Measurements from ENCODE around the gene BTBD7. TPM values are rescaled to one million over a fixed set of nuclear protein-coding genes. Genes with fewer than 3 reads are reported as not detected.

Gene BTBD7
- total RNA-seq, 2 donors from 2014 or later, result 11.0 to 12.5 TPM

- Mint-ChIP-seq H3K27ac (peak overlapping the region; percentile 48), H3K27me3 (ENCODE audit: low read depth) (no peaks in the 10 kb centered on the region), H3K4me1 (ENCODE audit: low read depth) (peaks cover 34% of the 10 kb centered on the region), H3K4me3 (no peak overlapping the region), H3K9me3 (no peaks in the 10 kb centered on the region), H3K36me3 (ENCODE audit: insufficient read depth in 2 of 2) (peaks cover 2 to 4% of the 10 kb centered on the region in 2 donors)
- no peak for ATAC-seq (replicated peaks in 1 of 2)
- no peak for DNase-seq
These were observed 12.3 kb downstream of the BTBD7 start for GRCh38 chr14:93320489-93320888.

- Mint-ChIP-seq H3K27ac (peak overlapping the region; percentile 61), H3K27me3 (ENCODE audit: low read depth) (no peaks in the 10 kb centered on the region), H3K4me1 (ENCODE audit: low read depth) (peaks cover 31% of the 10 kb centered on the region), H3K9me3 (no peaks in the 10 kb centered on the region), H3K36me3 (ENCODE audit: insufficient read depth in 2 of 2) (peaks cover 2 to 4% of the 10 kb centered on the region in 2 donors), H3K4me3 (peak overlapping the region in 1 of 2 donors; percentile 5)
- DNase-seq (no peak), ATAC-seq (replicated peaks in 1 of 2) (no peak)
These were observed 12.9 kb downstream of the BTBD7 start for GRCh38 chr14:93319958-93320357.

- no peak for DNase-seq
- H3K4me3 Mint-ChIP-seq, result peak overlapping the region in 1 of 2 donors; percentile 5
- peaks cover 1 to 2% of the 10 kb centered on the region in 2 donors for H3K36me3 Mint-ChIP-seq (ENCODE audit: insufficient read depth in 2 of 2)
- H3K27ac Mint-ChIP-seq, result peak overlapping the region; percentile 61
- no peak for ATAC-seq (replicated peaks in 1 of 2)
- H3K9me3 Mint-ChIP-seq, result no peaks in the 10 kb centered on the region
- H3K4me1 Mint-ChIP-seq (ENCODE audit: low read depth), result peaks cover 26% of the 10 kb centered on the region
- no peaks in the 10 kb centered on the region for H3K27me3 Mint-ChIP-seq (ENCODE audit: low read depth)
These were observed 13.3 kb downstream of the BTBD7 start for GRCh38 chr14:93319494-93319893.

- Mint-ChIP-seq H3K27me3 (ENCODE audit: low read depth) (no peaks in the 10 kb centered on the region), H3K4me1 (ENCODE audit: low read depth) (peaks cover 25% of the 10 kb centered on the region), H3K36me3 (ENCODE audit: insufficient read depth in 2 of 2) (peaks cover 1 to 2% of the 10 kb centered on the region in 2 donors), H3K9me3 (no peaks in the 10 kb centered on the region), H3K27ac (peak overlapping the region; percentile 61), H3K4me3 (peak overlapping the region in 1 of 2 donors; percentile 31)
- no peak for ATAC-seq (replicated peaks in 1 of 2)
- DNase-seq, result no peak
These were observed 13.9 kb downstream of the BTBD7 start for GRCh38 chr14:93318927-93319326.

GRCh38 chr14:93317875-93318807 is 14.7 kb downstream of the BTBD7 start:
- DNase-seq (no peak), ATAC-seq (replicated peaks in 1 of 2) (no peak)
- H3K27ac Mint-ChIP-seq, result no peak overlapping the region
- H3K4me3 Mint-ChIP-seq, result no peak overlapping the region
- H3K4me1 Mint-ChIP-seq (ENCODE audit: low read depth), result peaks cover 25% of the 10 kb centered on the region
- peaks cover 0 to 1% of the 10 kb centered on the region in 2 donors for H3K36me3 Mint-ChIP-seq (ENCODE audit: insufficient read depth in 2 of 2)
- H3K27me3 Mint-ChIP-seq (ENCODE audit: low read depth), result no peaks in the 10 kb centered on the region
- no peaks in the 10 kb centered on the region for H3K9me3 Mint-ChIP-seq

GRCh38 chr14:93317210-93317874 is 15.5 kb downstream of the BTBD7 start:
- ATAC-seq (replicated peaks in 1 of 2) (no peak), DNase-seq (no peak)
- Mint-ChIP-seq H3K27ac (no peak overlapping the region), H3K4me1 (ENCODE audit: low read depth) (peaks cover 32% of the 10 kb centered on the region), H3K9me3 (no peaks in the 10 kb centered on the region), H3K27me3 (ENCODE audit: low read depth) (no peaks in the 10 kb centered on the region), H3K36me3 (ENCODE audit: insufficient read depth in 2 of 2) (peaks cover 0 to 1% of the 10 kb centered on the region in 2 donors), H3K4me3 (no peak overlapping the region)

GRCh38 chr14:93316716-93317115 is 16.1 kb downstream of the BTBD7 start:
- H3K36me3 Mint-ChIP-seq (ENCODE audit: insufficient read depth in 2 of 2), result peaks cover 0 to 1% of the 10 kb centered on the region in 2 donors
- ATAC-seq (replicated peaks in 1 of 2), result no peak

GRCh38 chr14:93315575-93315974 is 17.3 kb downstream of the BTBD7 start:
- Mint-ChIP-seq H3K4me3 (no peak overlapping the region), H3K9me3 (no peaks in the 10 kb centered on the region), H3K36me3 (ENCODE audit: insufficient read depth in 2 of 2) (peaks cover 0 to 1% of the 10 kb centered on the region in 2 donors), H3K27me3 (ENCODE audit: low read depth) (no peaks in the 10 kb centered on the region), H3K27ac (no peak overlapping the region), H3K4me1 (ENCODE audit: low read depth) (peaks cover 36% of the 10 kb centered on the region)
- DNase-seq, result no peak
- ATAC-seq (replicated peaks in 1 of 2), result no peak

More at GRCh38 chr14:93316716-93317115, 16.1 kb downstream of the BTBD7 start:
- H3K4me1 Mint-ChIP-seq (ENCODE audit: low read depth), result peaks cover 37% of the 10 kb centered on the region
- H3K27me3 Mint-ChIP-seq (ENCODE audit: low read depth), result no peaks in the 10 kb centered on the region
- no peak for DNase-seq
- no peak overlapping the region for H3K4me3 Mint-ChIP-seq
- H3K9me3 Mint-ChIP-seq, result no peaks in the 10 kb centered on the region
- H3K27ac Mint-ChIP-seq, result no peak overlapping the region

GRCh38 chr14:93311082-93311481 is 21.8 kb downstream of the BTBD7 start:
- no peaks in the 10 kb centered on the region for H3K36me3 Mint-ChIP-seq (ENCODE audit: insufficient read depth in 2 of 2)
- no peak overlapping the region for H3K4me3 Mint-ChIP-seq
- H3K27me3 Mint-ChIP-seq (ENCODE audit: low read depth), result no peaks in the 10 kb centered on the region
- H3K4me1 Mint-ChIP-seq (ENCODE audit: low read depth), result peaks cover 36% of the 10 kb centered on the region
- DNase-seq (no peak), ATAC-seq (replicated peaks in 1 of 2) (no peak)
- H3K27ac Mint-ChIP-seq, result no peak overlapping the region
- no peaks in the 10 kb centered on the region for H3K9me3 Mint-ChIP-seq

GRCh38 chr14:93309427-93309966 is 23.3 kb downstream of the BTBD7 start:
- H3K27me3 Mint-ChIP-seq (ENCODE audit: low read depth), result no peaks in the 10 kb centered on the region
- H3K4me3 Mint-ChIP-seq, result no peak overlapping the region
- H3K4me1 Mint-ChIP-seq (ENCODE audit: low read depth), result peaks cover 36% of the 10 kb centered on the region
- no peaks in the 10 kb centered on the region for H3K36me3 Mint-ChIP-seq (ENCODE audit: insufficient read depth in 2 of 2)
- ATAC-seq (replicated peaks in 1 of 2), result no peak
- H3K9me3 Mint-ChIP-seq, result no peaks in the 10 kb centered on the region
- DNase-seq, result no peak
- no peak overlapping the region for H3K27ac Mint-ChIP-seq

GRCh38 chr14:93308686-93309345 is 24.0 kb downstream of the BTBD7 start:
- no peaks in the 10 kb centered on the region for H3K36me3 Mint-ChIP-seq (ENCODE audit: insufficient read depth in 2 of 2)
- no peak overlapping the region for H3K4me3 Mint-ChIP-seq
- H3K27ac Mint-ChIP-seq, result peak overlapping the region; percentile 68
- no peak for DNase-seq
- no peaks in the 10 kb centered on the region for H3K27me3 Mint-ChIP-seq (ENCODE audit: low read depth)
- no peak for ATAC-seq (replicated peaks in 1 of 2)
- peaks cover 36% of the 10 kb centered on the region for H3K4me1 Mint-ChIP-seq (ENCODE audit: low read depth)
- H3K9me3 Mint-ChIP-seq, result no peaks in the 10 kb centered on the region

- H3K4me1 Mint-ChIP-seq (ENCODE audit: low read depth), result peaks cover 24% of the 10 kb centered on the region
- DNase-seq (no peak), ATAC-seq (replicated peaks in 1 of 2) (no peak)
- no peak overlapping the region for H3K27ac Mint-ChIP-seq
- H3K4me3 Mint-ChIP-seq, result no peak overlapping the region
- no peaks in the 10 kb centered on the region for H3K9me3 Mint-ChIP-seq
- H3K36me3 Mint-ChIP-seq (ENCODE audit: insufficient read depth in 2 of 2), result no peaks in the 10 kb centered on the region
- no peaks in the 10 kb centered on the region for H3K27me3 Mint-ChIP-seq (ENCODE audit: low read depth)
These were observed 26.0 kb downstream of the BTBD7 start for GRCh38 chr14:93306812-93307211.
